ENCODE measurements around the gene MLXIP. TPM values are rescaled to one million over a fixed set of nuclear protein-coding genes. Genes with fewer than 3 reads are reported as not detected.

The MLXIP gene
- total and polyA plus RNA-seq, 9 of the 15 experiments (the other 6 are each of a cell fraction or from before 2014, with no cell fraction given): 2.2 to 66.3 (median 18.1) TPM

- H3K4me1 ChIP-seq (replicated peaks in 1 of 2; ENCODE audit: control insufficient read depth in 2 of 2, insufficient read depth in 2 of 2, low read length in 2 of 2): peaks cover 39 to 40% of the 10 kb centered on the region in 2 experiments
- intact Hi-C loops (cut with micrococcal nuclease): no loop called here
- H3K27me3 ChIP-seq (ENCODE audit: control insufficient read depth in 2 of 2, insufficient read depth in 2 of 2, low read length in 2 of 2): no peaks in the 10 kb centered on the region
- POLR2A ChIA-PET: no interaction called here
- 97% methylated on average over 3 of the region's 3 CpGs for WGBS (ENCODE audit: insufficient coverage, low coverage, missing lambda C conversion rate)
- no peak overlapping the region for H3K4me2 ChIP-seq (ENCODE audit: insufficient read depth, low read length)
- no peak for ATAC-seq
- DNase-seq (ENCODE audit: extremely low read depth in 1 of 4, low spot score in 3 of 4): no peak
- H3K79me2 ChIP-seq (ENCODE audit: control insufficient read depth, insufficient read depth, low read length): peaks cover 96% of the 10 kb centered on the region
- H3K27ac ChIP-seq (ENCODE audit: extremely low read depth, low read depth, low read length): no peak overlapping the region; the same call in 2 of the 3 replicates
- CTCF ChIA-PET (ENCODE audit: low intra/inter-chr PET ratio): no interaction called here
- H3K9me1 ChIP-seq (ENCODE audit: control insufficient read depth, insufficient read depth, low read length): no peaks in the 10 kb centered on the region
- 0 out of 2 replicates have a peak, but pooled peaks cover 2% of the 10 kb centered on the region for H3K9me3 ChIP-seq (replicated peaks; ENCODE audit: control insufficient read depth, insufficient read depth, low read depth, low read length)
- H4K20me1 ChIP-seq (replicated peaks; ENCODE audit: control insufficient read depth, insufficient read depth, low read length): peaks cover 25% of the 10 kb centered on the region
- no peak overlapping the region for H3K9ac ChIP-seq (ENCODE audit: insufficient read depth in 1 of 2, low read depth in 2 of 2, low read length in 2 of 2)
- in situ Hi-C loops (cut with MboI): no loop called here
- no peak for FAIRE-seq
- peaks cover 36% of the 10 kb centered on the region; the same call in 2 of the 3 replicates for H3K36me3 ChIP-seq (ENCODE audit: control insufficient read depth, insufficient read depth, low read length)
- TF ChIP-seq FOXP4 (CRISPR knock-in tag; IDR thresholded peaks at IDR 0.05; ENCODE audit: borderline replicate concordance) (no peak), MAX (CRISPR knock-in tag; IDR thresholded peaks at IDR 0.05) (no peak), ZNF57 (CRISPR knock-in tag; IDR thresholded peaks at IDR 0.05) (no peak), RAD21 (CRISPR knock-in tag; conservative IDR thresholded peaks at IDR 0.05 in 1 of 2, IDR thresholded peaks at IDR 0.05 in 1 of 2) (no peak), ZFPM2 (CRISPR knock-in tag; IDR thresholded peaks at IDR 0.05) (no peak), ZNF511 (CRISPR knock-in tag; IDR thresholded peaks at IDR 0.05) (no peak), SUPT5H (IDR thresholded peaks at IDR 0.05) (no peak), PML (IDR thresholded peaks at IDR 0.05; ENCODE audit: low read length) (no peak)
- TF ChIP-seq, protein P1, sequence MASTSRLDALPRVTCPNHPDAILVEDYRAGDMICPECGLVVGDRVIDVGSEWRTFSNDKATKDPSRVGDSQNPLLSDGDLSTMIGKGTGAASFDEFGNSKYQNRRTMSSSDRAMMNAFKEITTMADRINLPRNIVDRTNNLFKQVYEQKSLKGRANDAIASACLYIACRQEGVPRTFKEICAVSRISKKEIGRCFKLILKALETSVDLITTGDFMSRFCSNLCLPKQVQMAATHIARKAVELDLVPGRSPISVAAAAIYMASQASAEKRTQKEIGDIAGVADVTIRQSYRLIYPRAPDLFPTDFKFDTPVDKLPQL (IDR thresholded peaks at IDR 0.05; ENCODE audit: extremely low read depth, insufficient read length): no peak
- no TSS peak for BruUV-seq (replicated peaks)
- H3K4me3 ChIP-seq: no peak overlapping the region
- no peak overlapping the region for H2AFZ ChIP-seq (ENCODE audit: low read depth, low read length)
These were observed 23.8 kb downstream of the MLXIP start for GRCh38 chr12:122102331-122102730.

Data from K562 (cell line).